Muscle of leg (tissue), 11 donors: ENCODE measurements around the gene LGALS9. TPM values are rescaled to one million over a fixed set of nuclear protein-coding genes. Genes with fewer than 3 reads are reported as not detected.

Experiments used
- DNase-seq: peaks from one replicate; pipeline ENCODE4 v3.0.0; 2013
- H3K27ac ChIP-seq: one replicate; pipeline ENCODE4 v1.5.1; 2013; ENCODE audit warnings: mild to moderate bottlenecking, low read length, control low read depth
- H3K27me3 ChIP-seq: one replicate; pipeline ENCODE4 v1.6.1; 2013; ENCODE audit warnings: low read length; ENCODE audit not compliant: control insufficient read depth, insufficient read depth
- H3K36me3 ChIP-seq: one replicate; pipeline ENCODE4 v1.6.1; 2013; ENCODE audit warnings: low read length; ENCODE audit not compliant: control insufficient read depth, insufficient read depth
- H3K4me1 ChIP-seq: one replicate; pipeline ENCODE4 v1.6.1; 2013; ENCODE audit warnings: low read length; ENCODE audit not compliant: control insufficient read depth, insufficient read depth
- H3K4me3 ChIP-seq: one replicate; pipeline ENCODE4 v1.5.1; 2013; ENCODE audit warnings: low read length, control low read depth
- H3K9me3 ChIP-seq: replicated peaks from 2 replicates; pipeline ENCODE4 v1.6.1; 2013; ENCODE audit warnings: low read depth, low read length; ENCODE audit not compliant: control insufficient read depth
- WGBS: methylation state at CpG from one replicate; pipeline ENCODE4 v1.1.5; 2013; ENCODE audit warnings: missing lambda C conversion rate; ENCODE audit not compliant: insufficient coverage; 5-methylcytosine and 5-hydroxymethylcytosine counted together
- polyA plus RNA-seq, 8 donors: library from polyadenylated mRNA; unstranded; fragments of 120-200 nt; gene quantifications; one replicate each; pipeline versions ENCODE4 v1.2.1 to v1.2.3, GENCODE V29; 2013; ENCODE audit warnings: inconsistent platforms in 1 of 8, low replicate concordance in 1 of 8; ENCODE audit not compliant: insufficient read length in 8 of 8, insufficient read depth in 1 of 8
- total RNA-seq: library from RNA; stranded (reverse); fragments of 120-200 nt; gene quantifications from one replicate; pipeline ENCODE4 v1.2.4, GENCODE V29; 2013

LGALS9 gene
- total and polyA plus RNA-seq, 9 donors = 6.2 to 14.1 (median 12.4) TPM

GRCh38 chr17:27602721-27603420 is 28.1 kb upstream of the LGALS9 start:
- 39% methylated on average over 14 of the region's 15 CpGs for WGBS
- DNase-seq = peak; percentile 81

GRCh38 chr17:27603421-27603770 is 27.6 kb upstream of the LGALS9 start:
- no peak for DNase-seq
- 60% methylated on average over 1 of the region's 2 CpGs for WGBS
- H3K4me1 ChIP-seq = peaks cover 14% of the 10 kb centered on the region
- H3K4me3 ChIP-seq = no peak overlapping the region
- H3K27ac ChIP-seq = no peak overlapping the region
- H3K9me3 ChIP-seq = no peaks in the 10 kb centered on the region
- H3K36me3 ChIP-seq = peaks cover 80% of the 10 kb centered on the region
- no peaks in the 10 kb centered on the region for H3K27me3 ChIP-seq

More at GRCh38 chr17:27602721-27603420, 28.1 kb upstream of the LGALS9 start:
- H3K4me3 ChIP-seq = no peak overlapping the region
- H3K36me3 ChIP-seq = peaks cover 79% of the 10 kb centered on the region
- no peak overlapping the region for H3K27ac ChIP-seq
- peaks cover 14% of the 10 kb centered on the region for H3K4me1 ChIP-seq
- no peaks in the 10 kb centered on the region for H3K9me3 ChIP-seq
- H3K27me3 ChIP-seq = no peaks in the 10 kb centered on the region

- peaks cover 14% of the 10 kb centered on the region for H3K4me1 ChIP-seq
- H3K27ac ChIP-seq = no peak overlapping the region
- H3K9me3 ChIP-seq = no peaks in the 10 kb centered on the region
- H3K36me3 ChIP-seq = peaks cover 81% of the 10 kb centered on the region
- H3K4me3 ChIP-seq = no peak overlapping the region
- no peak for DNase-seq
- no peaks in the 10 kb centered on the region for H3K27me3 ChIP-seq
- 97% methylated on average over 12 of the region's 22 CpGs for WGBS
Measured at GRCh38 chr17:27603880-27604794, 26.9 kb upstream of the LGALS9 start.

- peaks cover 92% of the 10 kb centered on the region for H3K36me3 ChIP-seq
- H3K4me3 ChIP-seq = no peak overlapping the region
- no peak overlapping the region for H3K27ac ChIP-seq
- 96% methylated on average over 23 of the region's 25 CpGs for WGBS
- no peaks in the 10 kb centered on the region for H3K9me3 ChIP-seq
- H3K4me1 ChIP-seq = peaks cover 14% of the 10 kb centered on the region
- no peak for DNase-seq
- H3K27me3 ChIP-seq = no peaks in the 10 kb centered on the region
Measured at GRCh38 chr17:27605409-27605808, 25.6 kb upstream of the LGALS9 start.

GRCh38 chr17:27607521-27608091 is 23.4 kb upstream of the LGALS9 start:
- H3K4me1 ChIP-seq = peaks cover 11% of the 10 kb centered on the region
- no peak overlapping the region for H3K4me3 ChIP-seq
- H3K9me3 ChIP-seq = no peaks in the 10 kb centered on the region
- H3K36me3 ChIP-seq = peaks cover 93% of the 10 kb centered on the region
- H3K27ac ChIP-seq = no peak overlapping the region
- 76% methylated on average over 13 of the region's 16 CpGs for WGBS
- H3K27me3 ChIP-seq = no peaks in the 10 kb centered on the region
- DNase-seq = no peak

GRCh38 chr17:27608328-27609230 is 22.4 kb upstream of the LGALS9 start:
- WGBS = 93% methylated on average over 6 of the region's 11 CpGs

GRCh38 chr17:27609611-27610303 is 21.2 kb upstream of the LGALS9 start:
- Histone ChIP-seq H3K27me3 (no peaks in the 10 kb centered on the region), H3K4me1 (no peaks in the 10 kb centered on the region), H3K27ac (no peak overlapping the region), H3K36me3 (peaks cover 94% of the 10 kb centered on the region), H3K9me3 (no peaks in the 10 kb centered on the region), H3K4me3 (no peak overlapping the region)
- 80% methylated on average over 8 of the region's 11 CpGs for WGBS
- peak; percentile 48 for DNase-seq

More at GRCh38 chr17:27608328-27609230, 22.4 kb upstream of the LGALS9 start:
- no peak overlapping the region for H3K4me3 ChIP-seq
- H3K4me1 ChIP-seq = peaks cover 3% of the 10 kb centered on the region
- no peak overlapping the region for H3K27ac ChIP-seq
- no peaks in the 10 kb centered on the region for H3K27me3 ChIP-seq
- no peaks in the 10 kb centered on the region for H3K9me3 ChIP-seq
- peaks cover 95% of the 10 kb centered on the region for H3K36me3 ChIP-seq
- no peak for DNase-seq

GRCh38 chr17:27610304-27610677 is 20.7 kb upstream of the LGALS9 start:
- Histone ChIP-seq H3K9me3 (no peaks in the 10 kb centered on the region), H3K27me3 (no peaks in the 10 kb centered on the region), H3K36me3 (peaks cover 94% of the 10 kb centered on the region), H3K27ac (no peak overlapping the region), H3K4me1 (no peaks in the 10 kb centered on the region), H3K4me3 (no peak overlapping the region)
- DNase-seq = no peak
- WGBS = 80% methylated on average over 1 of the region's 4 CpGs

- WGBS = 80% methylated on average over 1 of the region's 3 CpGs
- no peak for DNase-seq
- Histone ChIP-seq H3K4me1 (no peaks in the 10 kb centered on the region), H3K36me3 (peaks cover 90% of the 10 kb centered on the region), H3K27me3 (no peaks in the 10 kb centered on the region), H3K27ac (no peak overlapping the region), H3K9me3 (no peaks in the 10 kb centered on the region), H3K4me3 (no peak overlapping the region)
Measured at GRCh38 chr17:27612160-27612770, 18.7 kb upstream of the LGALS9 start.
